Measurements from ENCODE around the gene SLFN5.

- no peak for TF ChIP-seq EZH2 (IDR thresholded peaks at IDR 0.05; ENCODE audit: low read length, missing control alignments)
- no peak for TF ChIP-seq CTCF (conservative IDR thresholded peaks at IDR 0.05 in 1 of 2, IDR thresholded peaks at IDR 0.05 in 1 of 2; ENCODE audit: low read depth in 1 of 2, low read length in 2 of 2)
Measured at GRCh38 chr17:35210741-35211140, 32.1 kb upstream of the SLFN5 start.
